Testis (tissue), 3 donors: ENCODE results near the gene ZNF680. TPM values are rescaled to one million over a fixed set of nuclear protein-coding genes. Genes with fewer than 3 reads are reported as not detected.
"Not testable (repeated sequence)": the region's sequence is repeated elsewhere in the genome, so short reads cannot be mapped to it uniquely, and the experiment has no call there.

ENCODE experiments used
- DNase-seq: peaks from one replicate; pipeline ENCODE4 v3.0.0-alpha.2; 2019
- H3K27ac ChIP-seq, 2 donors: fragments of 200-600 bp; sonication (generic); one replicate each; pipeline ENCODE4 v1.5.1; 2019
- H3K27me3 ChIP-seq: fragments of 200-600 bp; sonication (generic); one replicate; pipeline ENCODE4 v1.5.1; 2019
- H3K36me3 ChIP-seq: fragments of 200-600 bp; sonication (generic); one replicate; pipeline ENCODE4 v1.5.1; 2017; ENCODE audit warnings: low read depth; ENCODE audit errors: missing control alignments
- H3K4me1 ChIP-seq: fragments of 200-600 bp; sonication (generic); one replicate; pipeline ENCODE4 v1.5.1; 2019
- H3K4me3 ChIP-seq, 2 donors: fragments of 200-600 bp; sonication (generic); one replicate each; pipeline ENCODE4 v1.5.1; 2017 to 2019
- H3K9me3 ChIP-seq: fragments of 200-600 bp; sonication (generic); one replicate; pipeline ENCODE4 v1.5.1; 2017
- POLR2A ChIP-seq: fragments of 450-650 bp; IDR thresholded peaks from one replicate; pipeline ENCODE4 v1.6.1; 2017; ENCODE audit warnings: antibody characterized with exemption, mild to moderate bottlenecking, moderate library complexity
- WGBS, 2 donors: methylation state at CpG; one replicate each; pipeline ENCODE4 v1.1.5; 2018; 5-methylcytosine and 5-hydroxymethylcytosine counted together
- intact Hi-C: fragments of 100-400 bp; cut with DNase I; formaldehyde crosslinking; loops from one replicate; pipeline ENCODE4 v1.15.1; 2023; ENCODE audit warnings: low total_unique reads
- polyA plus RNA-seq: library from polyadenylated mRNA; stranded (reverse); fragments of 350-450 nt; fragmentation: Illumina TruSeq; extraction: RNeasy Lipid Tissue Mini Kit (QIAGEN cat#74804); gene quantifications from one replicate; pipeline ENCODE4 v1.2.3, GENCODE V29; 2014; ENCODE audit warnings: low read depth, low replicate concordance; ENCODE audit not compliant: insufficient read depth
- total RNA-seq, 2 donors: library from RNA; depleted of rRNA; stranded (reverse); fragments of >200 nt; gene quantifications; one replicate each; pipeline ENCODE4 v1.2.3, GENCODE V29; 2016
- TF ChIP-seq, protein P1 (sequence below), 3 experiments: fragments of 450-650 bp in 2 of 3; fragments of 200-600 bp in 1 of 3; sonication (generic) in 1 of 3; IDR thresholded peaks; one replicate each; pipeline ENCODE4 v1.5.1; 2016 to 2019; ENCODE audit warnings: antibody characterized with exemption in 3 of 3, mild to moderate bottlenecking in 2 of 3, moderate library complexity in 1 of 3

Gene ZNF680
- total and polyA plus RNA-seq, 3 donors from 2014 or later = 2.9 to 19.5 (median 19.4) TPM

DNA sequence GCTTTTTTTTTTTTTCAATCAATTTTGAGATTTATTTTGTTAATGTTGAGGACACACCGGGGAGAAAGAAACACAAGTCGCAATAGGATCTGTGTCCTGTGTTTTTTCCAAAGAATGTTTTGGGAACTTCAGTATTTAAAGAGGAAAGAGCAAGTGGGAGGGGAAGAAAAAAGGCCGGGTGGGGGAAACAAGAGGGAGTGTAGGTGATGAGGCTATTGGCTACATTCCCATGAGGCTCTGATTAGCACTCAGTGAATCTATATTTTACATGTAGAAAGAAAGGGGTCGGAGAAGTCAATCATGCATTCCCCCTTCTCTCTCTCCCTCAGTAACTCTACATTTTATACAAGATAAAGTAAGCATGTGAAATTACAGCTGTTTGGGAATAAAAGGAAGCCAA is 4.1 kb downstream of the ZNF680 start:
- 43 to 48% methylated on average over 4 of the region's 4 CpGs for WGBS, 2 donors
- Histone ChIP-seq H3K9me3 (no peaks in the 10 kb centered on the region), H3K36me3 (no peaks in the 10 kb centered on the region), H3K4me1 (peaks cover 24% of the 10 kb centered on the region), H3K27ac (peak overlapping the region; percentile 66 to 76), H3K4me3 (no peak overlapping the region), H3K27me3 (no peaks in the 10 kb centered on the region)
- intact Hi-C loops = no loop called here
- no peak for DNase-seq
- TF ChIP-seq, protein P1, sequence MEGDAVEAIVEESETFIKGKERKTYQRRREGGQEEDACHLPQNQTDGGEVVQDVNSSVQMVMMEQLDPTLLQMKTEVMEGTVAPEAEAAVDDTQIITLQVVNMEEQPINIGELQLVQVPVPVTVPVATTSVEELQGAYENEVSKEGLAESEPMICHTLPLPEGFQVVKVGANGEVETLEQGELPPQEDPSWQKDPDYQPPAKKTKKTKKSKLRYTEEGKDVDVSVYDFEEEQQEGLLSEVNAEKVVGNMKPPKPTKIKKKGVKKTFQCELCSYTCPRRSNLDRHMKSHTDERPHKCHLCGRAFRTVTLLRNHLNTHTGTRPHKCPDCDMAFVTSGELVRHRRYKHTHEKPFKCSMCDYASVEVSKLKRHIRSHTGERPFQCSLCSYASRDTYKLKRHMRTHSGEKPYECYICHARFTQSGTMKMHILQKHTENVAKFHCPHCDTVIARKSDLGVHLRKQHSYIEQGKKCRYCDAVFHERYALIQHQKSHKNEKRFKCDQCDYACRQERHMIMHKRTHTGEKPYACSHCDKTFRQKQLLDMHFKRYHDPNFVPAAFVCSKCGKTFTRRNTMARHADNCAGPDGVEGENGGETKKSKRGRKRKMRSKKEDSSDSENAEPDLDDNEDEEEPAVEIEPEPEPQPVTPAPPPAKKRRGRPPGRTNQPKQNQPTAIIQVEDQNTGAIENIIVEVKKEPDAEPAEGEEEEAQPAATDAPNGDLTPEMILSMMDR (IDR thresholded peaks at IDR 0.05) = no peak
- no peak for TF ChIP-seq POLR2A

DNA sequence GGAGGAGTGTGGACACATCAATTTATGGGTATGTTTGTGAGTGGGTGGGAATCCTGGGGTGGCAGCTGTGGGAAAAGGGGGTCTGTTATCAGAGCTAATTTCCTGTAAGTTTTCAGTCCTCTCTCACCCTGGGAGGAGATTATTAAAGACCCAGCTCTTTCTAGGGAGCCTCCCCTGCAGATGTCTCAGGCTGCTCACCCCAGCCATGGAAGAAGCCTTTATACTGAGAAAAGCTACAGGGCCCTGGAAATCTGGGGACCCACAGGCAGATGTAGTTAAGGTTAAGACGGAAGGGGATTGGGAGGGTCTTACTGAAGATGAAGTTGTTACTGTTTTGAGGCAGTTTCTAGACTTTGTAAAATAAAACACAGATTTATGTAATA is 4.6 kb downstream of the ZNF680 start:
- Histone ChIP-seq H3K27me3 (no peaks in the 10 kb centered on the region), H3K4me3 (no peak overlapping the region), H3K36me3 (no peaks in the 10 kb centered on the region), H3K9me3 (no peaks in the 10 kb centered on the region), H3K27ac (peak overlapping the region; percentile 66 to 76), H3K4me1 (peaks cover 24% of the 10 kb centered on the region)
- no peak for TF ChIP-seq POLR2A
- TF ChIP-seq, protein P1 (IDR thresholded peaks at IDR 0.05) = no peak
- no peak for DNase-seq
- 52 to 68% methylated on average over 1 of the region's 1 CpG for WGBS, 2 donors
- intact Hi-C loops = no loop called here

DNA sequence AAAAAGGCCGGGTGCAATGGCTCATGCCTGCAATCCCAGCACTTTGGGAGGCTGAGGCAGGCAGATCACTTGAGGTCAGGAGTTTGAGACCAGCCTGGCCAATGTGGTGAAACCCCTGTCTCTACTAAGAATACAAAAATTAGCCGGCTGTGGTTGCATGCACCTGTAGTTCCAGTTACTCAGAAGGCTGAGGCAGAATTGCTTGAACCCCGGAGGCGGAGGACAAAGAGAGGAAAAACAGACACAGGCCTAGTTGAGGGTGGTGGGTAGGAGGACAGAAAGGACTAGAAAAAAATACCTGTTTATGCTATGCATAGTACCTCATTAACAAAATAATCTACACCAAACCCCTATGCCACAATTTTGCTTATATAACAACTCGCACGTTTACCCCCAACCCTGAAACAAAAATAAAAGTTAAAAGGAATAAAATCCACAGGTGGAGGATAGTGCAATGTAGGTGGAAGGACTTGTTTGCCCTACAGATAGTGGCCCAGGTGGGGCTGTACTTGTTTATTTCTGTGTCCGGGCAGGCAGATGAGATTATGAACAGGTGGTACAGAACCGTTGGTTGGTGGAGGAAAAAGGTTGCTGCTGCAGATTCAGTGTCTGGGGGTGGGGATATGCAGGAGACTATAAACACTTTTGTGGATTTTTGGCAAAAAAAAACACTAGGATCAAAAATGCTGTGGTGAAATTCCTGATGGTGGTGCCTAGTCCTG is 5.1 kb downstream of the ZNF680 start:
- no peaks in the 10 kb centered on the region for H3K9me3 ChIP-seq
- no peak for DNase-seq
- no peak for TF ChIP-seq POLR2A
- TF ChIP-seq, protein P1 (IDR thresholded peaks at IDR 0.05) = no peak
- intact Hi-C loops = no loop called here
- 75 to 85% methylated on average over 8 of the region's 8 CpGs for WGBS, 2 donors
- H3K27me3 ChIP-seq = no peaks in the 10 kb centered on the region
- H3K4me1 ChIP-seq = peaks cover 24% of the 10 kb centered on the region
- peak overlapping the region in 1 of 2 donors; percentile 76 for H3K27ac ChIP-seq
- H3K36me3 ChIP-seq = no peaks in the 10 kb centered on the region
- no peak overlapping the region for H3K4me3 ChIP-seq

DNA sequence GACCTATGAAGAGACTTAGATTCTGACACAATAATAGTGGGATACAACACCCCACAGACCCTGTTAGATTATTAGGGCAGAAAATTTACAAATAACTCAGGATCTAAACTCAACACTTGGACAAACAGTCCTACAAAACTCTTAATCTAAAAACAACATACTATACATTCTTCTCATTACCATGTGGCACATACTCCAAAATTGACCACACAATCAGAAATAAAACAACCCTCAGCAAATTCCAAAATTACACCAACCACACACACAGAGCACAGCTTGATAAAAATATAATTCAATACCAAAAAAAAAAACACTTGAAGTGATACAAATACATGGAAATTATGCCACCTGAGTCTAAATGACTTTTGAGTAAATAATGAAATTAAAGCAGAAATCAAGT is 7.8 kb downstream of the ZNF680 start:
- no peak for DNase-seq
- H3K9me3 ChIP-seq = no peaks in the 10 kb centered on the region
- H3K4me3 ChIP-seq = no peak overlapping the region
- intact Hi-C loops = no loop called here
- H3K4me1 ChIP-seq = peaks cover 21% of the 10 kb centered on the region
- TF ChIP-seq, protein P1 (IDR thresholded peaks at IDR 0.05) = no peak
- no peak for TF ChIP-seq POLR2A
- no peaks in the 10 kb centered on the region for H3K27me3 ChIP-seq
- no peak overlapping the region for H3K27ac ChIP-seq
- H3K36me3 ChIP-seq = no peaks in the 10 kb centered on the region

DNA sequence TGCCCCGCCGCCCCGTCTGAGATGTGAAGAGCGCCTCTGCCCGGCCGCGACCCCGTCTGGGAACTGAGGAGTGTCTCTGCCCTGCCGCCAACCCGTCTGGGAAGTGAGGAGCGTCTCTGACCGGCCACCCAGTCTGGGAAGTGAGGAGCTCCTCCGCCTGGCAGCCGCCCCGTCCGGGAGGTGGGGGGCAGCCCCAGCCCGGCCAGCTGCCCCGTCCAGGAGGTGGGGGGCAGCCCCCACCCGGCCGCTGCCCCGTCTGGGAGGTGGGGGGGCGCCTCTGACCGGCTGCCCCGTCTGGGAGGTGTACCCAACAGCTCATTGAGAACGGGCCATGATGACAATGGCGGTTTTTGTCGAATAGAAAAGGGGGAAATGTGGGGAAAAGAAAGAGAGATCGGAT is 8.7 kb downstream of the ZNF680 start:
- H3K27ac ChIP-seq, H3K27me3 ChIP-seq, DNase-seq, intact Hi-C loops, H3K36me3 ChIP-seq, H3K9me3 ChIP-seq, H3K4me3 ChIP-seq: not testable (repeated sequence)
- 64 to 88% methylated on average over 7 to 21 of the region's 28 CpGs for WGBS, 2 donors
- peaks cover 15% of the 10 kb centered on the region for H3K4me1 ChIP-seq
